Vagina (tissue), 2 donors: ENCODE data around the gene SEMA4C. TPM values are rescaled to one million over a fixed set of nuclear protein-coding genes. Genes with fewer than 3 reads are reported as not detected.

Experiments used
- DNase-seq, 2 donors: peaks; one replicate each; pipeline ENCODE4 v3.0.0-alpha.2; 2017; ENCODE audit errors: extremely low spot score in 2 of 2
- H3K27ac ChIP-seq: fragments of 200-600 bp; sonication (generic); one replicate; pipeline ENCODE4 v1.5.1; 2019
- H3K27me3 ChIP-seq: fragments of 200-600 bp; sonication (generic); one replicate; pipeline ENCODE4 v1.5.1; 2019
- H3K36me3 ChIP-seq, 2 donors: fragments of 200-600 bp; sonication (generic); one replicate each; pipeline ENCODE4 v1.5.1; 2017 to 2019
- H3K4me1 ChIP-seq: fragments of 200-600 bp; sonication (generic); one replicate; pipeline ENCODE4 v1.5.1; 2019
- H3K4me3 ChIP-seq, 2 donors: fragments of 200-600 bp; sonication (generic); 1 replicate in 1 of 2; 2 replicates in 1 of 2; pipeline ENCODE4 v1.5.1; 2016 to 2019
- H3K9me3 ChIP-seq: fragments of 200-600 bp; sonication (generic); one replicate; pipeline ENCODE4 v1.5.1; 2019
- POLR2A ChIP-seq, 2 donors: fragments of 450-650 bp; IDR thresholded peaks; one replicate each; pipeline ENCODE4 v1.6.1; 2017; ENCODE audit warnings: antibody characterized with exemption in 2 of 2, mild to moderate bottlenecking in 2 of 2, moderate library complexity in 2 of 2
- POLR2AphosphoS5 ChIP-seq, 2 donors: sonication (generic); formaldehyde crosslinking; IDR thresholded peaks; one replicate each; pipeline ENCODE4 v1.9.0; 2017; ENCODE audit warnings: antibody characterized with exemption in 2 of 2, mild to moderate bottlenecking in 2 of 2, low read depth in 1 of 2; ENCODE audit not compliant: insufficient read depth in 1 of 2
- intact Hi-C: fragments of 100-400 bp; cut with DNase I; formaldehyde crosslinking; loops from one replicate; pipeline ENCODE4 v1.15.1; 2023
- total RNA-seq: library from RNA; depleted of rRNA; stranded (reverse); fragments of >200 nt; gene quantifications from one replicate; pipeline ENCODE4 v1.2.3, GENCODE V29; 2016
- TF ChIP-seq, protein P1 (sequence below), 3 experiments: fragments of 450-650 bp in 2 of 3; fragments of 200-600 bp in 1 of 3; sonication (generic) in 1 of 3; IDR thresholded peaks; one replicate each; pipeline ENCODE4 v1.5.1; 2017 to 2019; ENCODE audit warnings: antibody characterized with exemption in 3 of 3, mild to moderate bottlenecking in 2 of 3, moderate library complexity in 2 of 3

The SEMA4C gene
- total RNA-seq, 1 donor from 2014 or later = 60.6 TPM

DNA sequence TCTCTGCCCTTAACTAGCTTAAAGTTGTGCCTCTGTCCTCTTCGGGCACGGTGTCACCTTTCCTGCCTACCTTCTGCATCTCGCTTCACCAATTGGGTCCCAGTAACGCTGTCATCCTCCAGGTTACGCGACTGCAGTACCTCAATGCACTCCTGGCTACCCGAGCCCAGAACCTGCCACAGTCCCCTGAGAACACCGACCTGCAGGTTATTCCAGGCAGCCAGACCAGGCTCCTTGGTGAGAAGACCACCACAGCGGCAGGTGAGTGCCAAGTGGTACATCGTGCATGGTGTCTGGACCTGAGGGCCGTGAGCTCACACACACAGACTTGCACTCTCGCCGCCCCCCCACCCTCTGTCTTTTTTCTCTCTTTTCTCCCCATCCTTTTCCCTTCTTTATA lies 41.0 kb downstream of the SEMA4C start:
- no peak overlapping the region for H3K27ac ChIP-seq
- TF ChIP-seq POLR2AphosphoS5 (IDR thresholded peaks at IDR 0.05; ENCODE audit: insufficient read depth in 1 of 2, low read depth in 1 of 2) (no peak), POLR2A (IDR thresholded peaks at IDR 0.05) (no peak)
- TF ChIP-seq, protein P1, sequence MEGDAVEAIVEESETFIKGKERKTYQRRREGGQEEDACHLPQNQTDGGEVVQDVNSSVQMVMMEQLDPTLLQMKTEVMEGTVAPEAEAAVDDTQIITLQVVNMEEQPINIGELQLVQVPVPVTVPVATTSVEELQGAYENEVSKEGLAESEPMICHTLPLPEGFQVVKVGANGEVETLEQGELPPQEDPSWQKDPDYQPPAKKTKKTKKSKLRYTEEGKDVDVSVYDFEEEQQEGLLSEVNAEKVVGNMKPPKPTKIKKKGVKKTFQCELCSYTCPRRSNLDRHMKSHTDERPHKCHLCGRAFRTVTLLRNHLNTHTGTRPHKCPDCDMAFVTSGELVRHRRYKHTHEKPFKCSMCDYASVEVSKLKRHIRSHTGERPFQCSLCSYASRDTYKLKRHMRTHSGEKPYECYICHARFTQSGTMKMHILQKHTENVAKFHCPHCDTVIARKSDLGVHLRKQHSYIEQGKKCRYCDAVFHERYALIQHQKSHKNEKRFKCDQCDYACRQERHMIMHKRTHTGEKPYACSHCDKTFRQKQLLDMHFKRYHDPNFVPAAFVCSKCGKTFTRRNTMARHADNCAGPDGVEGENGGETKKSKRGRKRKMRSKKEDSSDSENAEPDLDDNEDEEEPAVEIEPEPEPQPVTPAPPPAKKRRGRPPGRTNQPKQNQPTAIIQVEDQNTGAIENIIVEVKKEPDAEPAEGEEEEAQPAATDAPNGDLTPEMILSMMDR (IDR thresholded peaks at IDR 0.05) = no peak

DNA sequence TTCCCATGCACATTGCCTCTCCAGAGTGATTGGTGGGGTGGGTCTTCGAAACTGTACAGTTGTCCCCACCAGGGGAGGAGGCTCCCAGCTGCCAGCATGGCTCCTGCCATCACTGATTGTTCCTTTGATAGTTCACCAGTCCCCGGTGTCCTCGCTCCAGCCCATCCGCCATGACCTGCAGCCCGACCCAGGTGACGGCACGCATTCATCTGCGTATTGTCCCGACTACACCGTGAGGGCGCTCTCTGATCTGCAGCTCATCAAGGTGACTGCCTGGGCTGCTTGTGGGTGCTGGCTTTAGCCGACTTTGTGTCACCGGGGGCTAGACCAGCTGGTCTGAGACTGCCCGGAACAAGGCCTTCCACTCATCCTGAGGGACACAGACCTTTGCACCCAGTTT lies 41.4 kb downstream of the SEMA4C start:
- intact Hi-C loops = no loop called here
- TF ChIP-seq POLR2A (IDR thresholded peaks at IDR 0.05) (no peak), POLR2AphosphoS5 (IDR thresholded peaks at IDR 0.05; ENCODE audit: insufficient read depth in 1 of 2, low read depth in 1 of 2) (no peak)
- TF ChIP-seq, protein P1 (IDR thresholded peaks at IDR 0.05) = no peak
- Histone ChIP-seq H3K36me3 (peaks cover 0 to 70% of the 10 kb centered on the region in 2 donors), H3K4me3 (no peak overlapping the region), H3K27ac (no peak overlapping the region), H3K27me3 (no peaks in the 10 kb centered on the region), H3K4me1 (peaks cover 18% of the 10 kb centered on the region), H3K9me3 (no peaks in the 10 kb centered on the region)
- DNase-seq = no peak

More for the DNA sequence above, 41.0 kb downstream of the SEMA4C start:
- Histone ChIP-seq H3K4me3 (no peak overlapping the region), H3K27me3 (no peaks in the 10 kb centered on the region), H3K9me3 (no peaks in the 10 kb centered on the region), H3K4me1 (peaks cover 14% of the 10 kb centered on the region), H3K36me3 (peaks cover 0 to 70% of the 10 kb centered on the region in 2 donors)
- DNase-seq = no peak
- intact Hi-C loops = no loop called here

DNA sequence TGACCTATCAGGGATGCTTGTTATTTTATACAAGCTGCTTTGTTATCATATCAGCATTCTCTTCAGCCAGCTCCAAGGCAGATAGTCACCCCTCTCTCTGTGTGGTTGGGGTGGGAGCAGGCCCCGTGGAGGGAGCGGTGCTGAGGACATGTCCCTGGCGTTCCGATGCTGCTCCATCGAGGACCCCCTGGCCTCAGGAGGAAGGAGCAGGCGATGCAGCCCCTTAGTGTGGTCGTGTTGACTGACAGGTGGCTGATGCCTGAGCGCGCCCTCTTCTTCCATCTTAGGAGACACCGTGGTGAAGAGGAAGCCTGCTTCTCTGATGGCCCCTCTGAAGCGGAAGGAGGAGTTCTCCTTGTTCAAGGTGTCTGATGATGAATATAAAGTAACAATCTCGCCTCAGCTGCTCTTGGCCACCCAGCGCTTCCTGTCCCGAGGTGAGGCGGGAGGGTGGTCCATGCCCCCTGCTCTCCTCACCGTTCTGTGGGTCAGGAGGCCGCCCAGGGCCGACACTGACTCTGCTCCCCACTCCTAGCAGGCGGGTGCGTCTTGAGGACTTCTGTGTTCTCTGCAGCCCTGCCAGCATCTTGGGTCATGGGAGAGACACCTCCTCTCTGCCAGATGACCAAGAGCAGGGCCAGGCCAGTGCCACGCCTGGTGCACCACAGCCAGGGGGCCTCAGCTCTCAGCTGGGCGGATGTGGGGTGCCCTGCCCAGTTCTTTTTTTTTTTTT lies 43.2 kb downstream of the SEMA4C start:
- H3K27me3 ChIP-seq = no peaks in the 10 kb centered on the region
- H3K27ac ChIP-seq = no peak overlapping the region
- no peaks in the 10 kb centered on the region for H3K9me3 ChIP-seq
- DNase-seq = no peak
- intact Hi-C loops = no loop called here
- peaks cover 0 to 56% of the 10 kb centered on the region in 2 donors for H3K36me3 ChIP-seq
- H3K4me1 ChIP-seq = peaks cover 14% of the 10 kb centered on the region
- TF ChIP-seq, protein P1 (IDR thresholded peaks at IDR 0.05) = no peak
- no peak for TF ChIP-seq POLR2A (IDR thresholded peaks at IDR 0.05)
- no peak for TF ChIP-seq POLR2AphosphoS5 (IDR thresholded peaks at IDR 0.05; ENCODE audit: insufficient read depth in 1 of 2, low read depth in 1 of 2)
- no peak overlapping the region for H3K4me3 ChIP-seq

DNA sequence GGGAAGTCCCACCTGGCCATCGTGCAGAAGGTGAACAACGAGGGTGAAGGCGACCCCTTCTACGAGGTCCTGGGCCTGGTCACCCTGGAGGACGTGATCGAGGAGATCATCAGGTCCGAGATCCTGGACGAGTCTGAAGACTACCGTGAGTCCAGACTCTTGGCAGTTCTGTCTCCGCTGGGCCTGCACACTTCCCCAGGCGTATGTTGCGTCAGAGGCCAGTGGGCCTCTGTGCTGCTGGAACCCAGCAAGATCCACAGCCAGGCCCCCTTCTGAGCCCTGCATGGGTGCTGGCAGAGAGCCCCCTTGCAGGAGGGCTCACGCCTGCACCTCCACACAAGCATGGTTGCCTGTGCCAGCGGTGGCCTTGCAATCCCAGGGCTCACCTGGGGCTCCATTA lies 44.8 kb downstream of the SEMA4C start:
- Histone ChIP-seq H3K36me3 (peaks cover 0 to 39% of the 10 kb centered on the region in 2 donors), H3K27me3 (no peaks in the 10 kb centered on the region), H3K27ac (no peak overlapping the region), H3K4me1 (peaks cover 29% of the 10 kb centered on the region), H3K4me3 (no peak overlapping the region), H3K9me3 (no peaks in the 10 kb centered on the region)
- DNase-seq = no peak
- TF ChIP-seq POLR2A (IDR thresholded peaks at IDR 0.05) = no peak
- TF ChIP-seq, protein P1 (IDR thresholded peaks at IDR 0.05) = no peak
- no peak for TF ChIP-seq POLR2AphosphoS5 (IDR thresholded peaks at IDR 0.05; ENCODE audit: insufficient read depth in 1 of 2, low read depth in 1 of 2)
- intact Hi-C loops = no loop called here
